ENCODE measurements around the gene ASB2. TPM values are rescaled to one million over a fixed set of nuclear protein-coding genes. Genes with fewer than 3 reads are reported as not detected.

The ASB2 gene
- total and polyA plus RNA-seq, 2 of the 8 experiments (the other 6 are each of a cell fraction or from before 2014, with no cell fraction given), result 1.0 to 2.1 TPM

DNA sequence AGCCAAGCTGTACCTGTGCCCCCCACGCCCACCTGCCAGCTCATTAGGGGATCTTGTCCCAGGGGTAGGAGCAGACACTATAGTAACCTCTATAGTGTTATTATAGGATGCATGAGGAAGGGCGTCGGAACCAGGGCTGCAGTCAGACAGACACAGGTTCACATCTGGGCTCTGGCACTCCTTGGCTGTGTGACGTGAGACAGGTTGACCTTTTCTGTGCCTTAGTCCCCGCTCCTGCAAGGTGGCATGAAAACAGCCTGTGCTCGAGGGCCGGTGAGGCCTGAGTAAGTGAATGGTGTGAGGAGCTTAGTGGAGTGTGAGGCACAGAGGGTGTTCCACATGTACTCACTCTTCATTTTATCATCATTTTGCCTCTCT is 19.0 kb downstream of the ASB2 start (continued):
- TF ChIP-seq CHD7 (IDR thresholded peaks at IDR 0.05; ENCODE audit: insufficient replicate concordance, low read length), result no peak
- TF ChIP-seq CTCF (IDR thresholded peaks at IDR 0.05; ENCODE audit: control extremely low read depth in 1 of 3, insufficient read depth in 1 of 3, low read depth in 1 of 3, low read length in 3 of 3), result no peak
- no peak for TF ChIP-seq POLR2A (IDR thresholded peaks at IDR 0.05; ENCODE audit: control extremely low read depth in 1 of 2, low read depth in 2 of 2, low read length in 2 of 2)
- no peak for TF ChIP-seq SUZ12 (IDR thresholded peaks at IDR 0.05; ENCODE audit: low read length)
- TF ChIP-seq, protein P1, sequence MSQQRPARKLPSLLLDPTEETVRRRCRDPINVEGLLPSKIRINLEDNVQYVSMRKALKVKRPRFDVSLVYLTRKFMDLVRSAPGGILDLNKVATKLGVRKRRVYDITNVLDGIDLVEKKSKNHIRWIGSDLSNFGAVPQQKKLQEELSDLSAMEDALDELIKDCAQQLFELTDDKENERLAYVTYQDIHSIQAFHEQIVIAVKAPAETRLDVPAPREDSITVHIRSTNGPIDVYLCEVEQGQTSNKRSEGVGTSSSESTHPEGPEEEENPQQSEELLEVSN (IDR thresholded peaks at IDR 0.05), result no peak
- TF ChIP-seq EP300 (IDR thresholded peaks at IDR 0.05; ENCODE audit: borderline replicate concordance in 1 of 2, low read depth in 2 of 2, low read length in 2 of 2), result no peak
- TF ChIP-seq ASH2L (IDR thresholded peaks at IDR 0.05; ENCODE audit: low read length), result no peak
- TF ChIP-seq RXRA (IDR thresholded peaks at IDR 0.05; ENCODE audit: insufficient read depth, low read depth, low read length), result no peak
